AG04450 (cell line): Measurements from ENCODE around the gene HES1. TPM values are rescaled to one million over a fixed set of nuclear protein-coding genes. Genes with fewer than 3 reads are reported as not detected.
"Not testable (repeated sequence)": the region's sequence is repeated elsewhere in the genome, so short reads cannot be mapped to it uniquely, and the experiment has no call there.

Experiments
- CTCF ChIA-PET: fragments of 300-600, 350-600 bp; formaldehyde crosslinking; extraction: SDS; loops from one replicate; lab custom pipeline; 2022; ENCODE audit warnings: antibody characterized with exemption, inconsistent platforms; lab: Charles Lee
- POLR2A ChIA-PET: fragments of 350-600 bp; formaldehyde crosslinking; extraction: SDS; loops from one replicate; lab custom pipeline; 2021; ENCODE audit warnings: antibody characterized with exemption, inconsistent platforms; lab: Yijun Ruan, JAX
- DNase-seq: peaks from one replicate; pipeline ENCODE4 v3.0.0-alpha.2; 2011; ENCODE audit warnings: low read depth, low spot score
- H3K27ac ChIP-seq: one replicate; pipeline ENCODE4 v1.5.1; 2012; ENCODE audit warnings: low read depth, low read length, control low read depth
- H3K27me3 ChIP-seq: one replicate; pipeline ENCODE4 v1.6.0; 2012; ENCODE audit warnings: low read length; ENCODE audit not compliant: control insufficient read depth, insufficient read depth
- H3K4me3 ChIP-seq: 2 replicates; pipeline ENCODE4 v1.5.1; 2011; ENCODE audit warnings: mild to moderate bottlenecking, low read depth, low read length, control low read depth
- H3K9me3 ChIP-seq: 2 replicates; pipeline ENCODE4 v1.5.1; 2012; ENCODE audit warnings: low read length; ENCODE audit not compliant: control insufficient read depth, insufficient read depth
- polyA plus RNA-seq: library from polyadenylated mRNA; depleted of rRNA; stranded (reverse); fragments of >200 nt; gene quantifications from 2 replicates; pipeline ENCODE4 v1.2.3, GENCODE V29; 2011
- TF ChIP-seq, protein P1 (sequence below): IDR thresholded peaks from 2 replicates; pipeline ENCODE4 v1.5.1; 2011; ENCODE audit warnings: low read depth, low read length, control low read depth, inconsistent platforms

Gene HES1
- polyA plus RNA-seq, 1 experiment = 1.3 TPM

DNA sequence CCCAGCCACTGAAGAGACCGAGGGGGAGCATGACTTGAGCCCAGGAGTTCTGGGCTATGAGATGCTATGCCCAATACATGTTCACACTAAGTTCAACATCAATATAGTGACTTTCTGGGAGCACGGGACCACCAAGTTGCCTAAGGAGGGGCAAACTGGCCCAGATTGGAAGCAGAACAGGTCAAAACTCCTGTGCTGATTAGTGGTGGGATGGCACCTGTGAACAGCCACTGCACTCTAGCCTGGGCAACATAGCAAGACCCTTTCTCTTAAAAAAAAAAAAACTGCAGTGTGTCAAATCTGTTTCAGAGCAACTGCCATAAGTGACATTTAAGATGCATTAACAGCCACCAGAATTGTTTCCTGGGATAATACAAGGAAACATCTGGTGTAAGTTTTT lies 9.8 kb downstream of the HES1 start:
- ChIA-PET CTCF (no interaction called here), POLR2A (no interaction called here)
- Histone ChIP-seq H3K27me3 (peaks cover 18% of the 10 kb centered on the region), H3K4me3 (no peak overlapping the region), H3K9me3 (no peaks in the 10 kb centered on the region), H3K27ac (no peak overlapping the region)
- no peak for DNase-seq
- TF ChIP-seq, protein P1, sequence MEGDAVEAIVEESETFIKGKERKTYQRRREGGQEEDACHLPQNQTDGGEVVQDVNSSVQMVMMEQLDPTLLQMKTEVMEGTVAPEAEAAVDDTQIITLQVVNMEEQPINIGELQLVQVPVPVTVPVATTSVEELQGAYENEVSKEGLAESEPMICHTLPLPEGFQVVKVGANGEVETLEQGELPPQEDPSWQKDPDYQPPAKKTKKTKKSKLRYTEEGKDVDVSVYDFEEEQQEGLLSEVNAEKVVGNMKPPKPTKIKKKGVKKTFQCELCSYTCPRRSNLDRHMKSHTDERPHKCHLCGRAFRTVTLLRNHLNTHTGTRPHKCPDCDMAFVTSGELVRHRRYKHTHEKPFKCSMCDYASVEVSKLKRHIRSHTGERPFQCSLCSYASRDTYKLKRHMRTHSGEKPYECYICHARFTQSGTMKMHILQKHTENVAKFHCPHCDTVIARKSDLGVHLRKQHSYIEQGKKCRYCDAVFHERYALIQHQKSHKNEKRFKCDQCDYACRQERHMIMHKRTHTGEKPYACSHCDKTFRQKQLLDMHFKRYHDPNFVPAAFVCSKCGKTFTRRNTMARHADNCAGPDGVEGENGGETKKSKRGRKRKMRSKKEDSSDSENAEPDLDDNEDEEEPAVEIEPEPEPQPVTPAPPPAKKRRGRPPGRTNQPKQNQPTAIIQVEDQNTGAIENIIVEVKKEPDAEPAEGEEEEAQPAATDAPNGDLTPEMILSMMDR = no peak

DNA sequence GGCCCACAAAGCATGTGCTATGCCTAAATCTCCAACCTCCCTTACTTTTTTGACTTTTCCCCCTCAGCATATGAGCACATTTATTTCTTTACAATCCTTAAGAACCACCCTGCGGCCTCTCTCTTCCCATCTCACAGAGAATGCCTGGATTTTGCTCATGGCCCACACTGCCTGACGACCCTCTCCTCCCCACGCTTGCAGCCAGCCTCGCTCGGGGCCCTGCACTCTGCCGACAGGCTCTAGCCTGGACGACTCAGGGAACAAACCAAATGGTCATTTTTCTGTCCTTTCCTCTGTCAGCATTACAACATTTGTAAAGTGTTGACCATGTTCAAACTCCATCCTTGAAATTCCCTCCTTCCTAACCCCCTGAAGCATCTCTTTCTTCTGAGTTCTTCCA lies 11.7 kb downstream of the HES1 start:
- ChIA-PET POLR2A (no interaction called here), CTCF (no interaction called here)
- TF ChIP-seq, protein P1 = no peak
- H3K4me3 ChIP-seq = no peak overlapping the region
- H3K27ac ChIP-seq = no peak overlapping the region
- H3K9me3 ChIP-seq = no peaks in the 10 kb centered on the region
- no peak for DNase-seq
- peaks cover 28% of the 10 kb centered on the region for H3K27me3 ChIP-seq

DNA sequence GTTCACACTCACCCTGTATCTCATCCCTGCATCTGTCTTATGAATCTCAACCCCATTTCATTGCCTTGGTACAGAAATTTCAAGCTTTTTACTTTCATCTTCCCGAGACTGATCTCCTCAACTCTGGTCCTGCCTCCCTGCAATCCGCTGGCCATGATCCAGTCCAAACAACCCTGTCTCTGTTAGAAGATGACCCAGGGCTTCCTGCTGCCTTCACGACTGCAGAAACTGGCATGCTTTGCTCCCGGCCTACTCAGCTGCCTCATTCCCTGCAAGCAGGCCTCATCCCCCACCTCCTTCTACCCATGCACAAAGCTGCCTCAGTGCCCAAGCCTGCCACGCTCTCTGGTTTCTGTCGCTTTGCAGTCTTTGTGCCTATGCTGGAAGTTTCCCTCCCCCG lies 12.4 kb downstream of the HES1 start:
- TF ChIP-seq, protein P1 = no peak
- CTCF ChIA-PET = interaction anchor here (0.9 kb wide), 1 partner anchor 9 kb away, joined by 4 read pairs; no protein-coding TSS in a partner anchor
- no peak for DNase-seq

DNA sequence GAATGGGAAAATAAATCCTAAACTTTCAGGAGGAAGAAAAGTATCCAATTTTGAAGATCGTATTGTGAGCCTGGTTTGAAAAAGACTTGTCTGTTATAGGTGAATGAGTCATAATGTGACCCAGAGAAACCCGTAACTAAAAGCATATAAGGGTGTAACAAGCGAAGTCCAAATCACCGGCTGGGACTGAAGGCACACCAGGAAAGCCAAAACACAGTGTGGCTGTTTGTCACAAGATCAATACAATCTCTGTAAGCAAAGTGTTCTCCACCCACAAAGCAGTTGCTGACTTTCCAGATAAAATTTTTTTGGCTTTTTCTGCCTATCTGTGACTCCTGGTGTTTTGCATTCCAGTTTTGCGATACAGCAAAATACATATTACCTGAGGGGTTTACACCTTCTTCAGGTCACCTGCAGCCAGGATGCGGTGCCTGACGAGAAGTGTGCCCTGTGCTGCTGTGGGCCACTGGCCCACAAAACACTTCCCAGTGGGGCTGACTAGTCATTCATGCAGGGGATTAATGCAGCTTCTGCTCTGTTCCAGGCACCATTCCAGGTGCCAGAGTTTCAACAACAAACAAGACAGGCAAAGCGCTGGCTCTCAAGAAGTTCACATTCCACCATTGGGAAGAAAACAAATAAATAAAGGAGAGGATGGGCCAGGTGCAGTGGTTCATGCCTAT lies 14.4 kb downstream of the HES1 start:
- peaks cover 37% of the 10 kb centered on the region for H3K27me3 ChIP-seq
- POLR2A ChIA-PET = no interaction called here
- TF ChIP-seq, protein P1 = no peak

More for the DNA sequence above, 12.4 kb downstream of the HES1 start:
- Histone ChIP-seq H3K9me3 (no peaks in the 10 kb centered on the region), H3K27me3 (peaks cover 28% of the 10 kb centered on the region), H3K27ac (no peak overlapping the region), H3K4me3 (no peak overlapping the region)
- POLR2A ChIA-PET = no interaction called here

DNA sequence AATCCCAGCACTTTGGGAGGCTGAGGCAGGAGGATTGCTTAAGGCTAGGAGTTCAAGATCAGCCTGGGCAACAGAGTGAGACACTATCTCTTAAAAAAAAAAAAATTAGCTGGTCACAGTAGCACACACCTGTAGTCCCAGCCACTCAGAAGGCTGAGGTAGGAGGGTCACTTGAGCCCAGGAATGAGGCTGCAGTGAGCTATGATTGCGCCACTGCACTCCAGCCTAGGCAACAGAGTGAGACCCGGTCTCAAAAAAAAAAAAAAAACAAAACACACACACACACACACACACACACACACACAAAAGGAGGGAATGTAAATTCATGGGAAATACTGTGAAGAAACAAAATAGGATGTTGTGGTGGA lies 15.0 kb downstream of the HES1 start:
- H3K4me3 ChIP-seq, H3K27ac ChIP-seq, DNase-seq, H3K9me3 ChIP-seq, POLR2A ChIA-PET: not testable (repeated sequence)
- H3K27me3 ChIP-seq = peaks cover 37% of the 10 kb centered on the region
- CTCF ChIA-PET = interaction anchor here (0.6 kb wide), 2 partner anchors 20 to 93 kb away, joined by 3 to 5 read pairs; no protein-coding TSS in a partner anchor

More for the DNA sequence above, 14.4 kb downstream of the HES1 start:
- no peak overlapping the region for H3K27ac ChIP-seq
- CTCF ChIA-PET = interaction anchor here (0.6 kb wide), 2 partner anchors 19 to 94 kb away, joined by 3 to 5 read pairs; no protein-coding TSS in a partner anchor
- no peak for DNase-seq
- no peak overlapping the region for H3K4me3 ChIP-seq
- peaks cover 7% of the 10 kb centered on the region for H3K9me3 ChIP-seq
